Measurements from ENCODE around the gene SSC5D. TPM values are rescaled to one million over a fixed set of nuclear protein-coding genes. Genes with fewer than 3 reads are reported as not detected.
A peak's percentile ranks its signal among the peaks of the same experiment; 100 is the strongest.

Gene SSC5D
- total and polyA plus RNA-seq, 9 of the 15 experiments (the other 6 are each of a cell fraction or from before 2014, with no cell fraction given): 0.04 to 0.71 (median 0.14) TPM; not detected in 2

GRCh38 chr19:55453511-55454260 lies 34.5 kb upstream of the SSC5D start:
- Histone ChIP-seq H4K20me1 (replicated peaks; ENCODE audit: control insufficient read depth, insufficient read depth, low read length) (no peaks in the 10 kb centered on the region; the same call in 1 of the 2 replicates), H3K4me2 (ENCODE audit: insufficient read depth, low read length) (no peak overlapping the region), H2AFZ (ENCODE audit: low read depth, low read length) (no peak overlapping the region), H3K36me3 (ENCODE audit: control insufficient read depth, insufficient read depth, low read length) (peaks cover 30% of the 10 kb centered on the region; the same call in 2 of the 3 replicates), H3K27me3 (ENCODE audit: control insufficient read depth in 2 of 2, insufficient read depth in 2 of 2, low read length in 2 of 2) (peaks cover 0 to 5% of the 10 kb centered on the region in 2 experiments; a peak in 3 of 5 replicates), H3K27ac (ENCODE audit: extremely low read depth, low read depth, low read length) (no peak overlapping the region), H3K9ac (ENCODE audit: insufficient read depth in 1 of 2, low read depth in 2 of 2, low read length in 2 of 2) (peak overlapping the region in 1 of 2 experiments; percentile 61; a peak in 2 of 4 replicates), H3K4me3 (no peak overlapping the region), H3K4me1 (replicated peaks in 1 of 2; ENCODE audit: control insufficient read depth in 2 of 2, insufficient read depth in 2 of 2, low read length in 2 of 2) (peaks cover 3 to 69% of the 10 kb centered on the region in 2 experiments; a peak in 4 of 5 replicates), H3K9me3 (replicated peaks; ENCODE audit: control insufficient read depth, insufficient read depth, low read depth, low read length) (no peaks in the 10 kb centered on the region), H3K9me1 (ENCODE audit: control insufficient read depth, insufficient read depth, low read length) (no peaks in the 10 kb centered on the region), H3K79me2 (ENCODE audit: control insufficient read depth, insufficient read depth, low read length) (peaks cover 12% of the 10 kb centered on the region; the same call in 2 of the 3 replicates)
- TSS peak; percentile 19 for BruUV-seq (replicated peaks)
- no peak for ATAC-seq
- DNase-seq (ENCODE audit: extremely low read depth in 1 of 4, low spot score in 3 of 4): no peak
- TF ChIP-seq YY1 (IDR thresholded peaks at IDR 0.05; ENCODE audit: borderline replicate concordance in 1 of 3, control insufficient read depth in 1 of 3, extremely low read depth in 1 of 3, insufficient read depth in 3 of 3, insufficient read length in 1 of 3, insufficient replicate concordance in 2 of 3, low read depth in 1 of 3, low read length in 2 of 3): peak in 1 of 3 experiments; percentile 49
- TF ChIP-seq ZBTB33 (CRISPR knock-in tag; IDR thresholded peaks at IDR 0.05): 0 out of 2 replicates have a peak, but pooled peaks have one; percentile 5
- TF ChIP-seq ZNF263 (CRISPR knock-in tag; IDR thresholded peaks at IDR 0.05; ENCODE audit: borderline replicate concordance): peak; percentile 83
- TF ChIP-seq ZNF507 (tag; conservative IDR thresholded peaks at IDR 0.05): no peak
- TF ChIP-seq VEZF1 (CRISPR knock-in tag; IDR thresholded peaks at IDR 0.05): no peak
- no peak for TF ChIP-seq CC2D1A (IDR thresholded peaks at IDR 0.05)
- TF ChIP-seq POLR2G (IDR thresholded peaks at IDR 0.05; ENCODE audit: low read depth, low read length): peak; percentile 29; the same call in 1 of the 2 replicates
- TF ChIP-seq RAD21 (CRISPR knock-in tag; conservative IDR thresholded peaks at IDR 0.05 in 1 of 2, IDR thresholded peaks at IDR 0.05 in 1 of 2): no peak
- WGBS (ENCODE audit: insufficient coverage, low coverage, missing lambda C conversion rate): 70% methylated on average over 12 of the region's 12 CpGs
- in situ Hi-C loops (cut with MboI): no loop called here
- ChIA-PET CTCF (ENCODE audit: low intra/inter-chr PET ratio) (interaction anchor here (1.1 kb wide), 1 partner anchor 50 kb away, joined by 6 read pairs; no protein-coding TSS in a partner anchor), POLR2A (interaction anchor here (0.6 to 2.0 kb wide), 12 partner anchors 9 to 1302 kb away, joined by 3 to 7 read pairs (median 4); partner anchors contain the start of genes ISOC2, UBE2S and ZNF628)
- no peak for FAIRE-seq
- intact Hi-C loops (cut with micrococcal nuclease): loop anchor here (1.0 to 5.0 kb wide), 2 partner anchors 8 to 66 kb away; partner anchors contain the start of genes ISOC2 and RPL28
